GM12873 (cell line): ENCODE results near the gene PTPRN2.

ENCODE experiments used
- CTCF ChIP-seq: IDR thresholded peaks from 2 replicates; pipeline ENCODE4 v1.5.1; 2012; ENCODE audit warnings: low read depth, mild to moderate bottlenecking, moderate library complexity, low read length, control low read depth; ENCODE audit not compliant: insufficient read depth; ENCODE audit errors: missing control alignments

PTPRN2 gene

GRCh38 chr7:157635148-157635500, 952.5 kb downstream of the PTPRN2 start:
- no peak for TF ChIP-seq CTCF

DNA sequence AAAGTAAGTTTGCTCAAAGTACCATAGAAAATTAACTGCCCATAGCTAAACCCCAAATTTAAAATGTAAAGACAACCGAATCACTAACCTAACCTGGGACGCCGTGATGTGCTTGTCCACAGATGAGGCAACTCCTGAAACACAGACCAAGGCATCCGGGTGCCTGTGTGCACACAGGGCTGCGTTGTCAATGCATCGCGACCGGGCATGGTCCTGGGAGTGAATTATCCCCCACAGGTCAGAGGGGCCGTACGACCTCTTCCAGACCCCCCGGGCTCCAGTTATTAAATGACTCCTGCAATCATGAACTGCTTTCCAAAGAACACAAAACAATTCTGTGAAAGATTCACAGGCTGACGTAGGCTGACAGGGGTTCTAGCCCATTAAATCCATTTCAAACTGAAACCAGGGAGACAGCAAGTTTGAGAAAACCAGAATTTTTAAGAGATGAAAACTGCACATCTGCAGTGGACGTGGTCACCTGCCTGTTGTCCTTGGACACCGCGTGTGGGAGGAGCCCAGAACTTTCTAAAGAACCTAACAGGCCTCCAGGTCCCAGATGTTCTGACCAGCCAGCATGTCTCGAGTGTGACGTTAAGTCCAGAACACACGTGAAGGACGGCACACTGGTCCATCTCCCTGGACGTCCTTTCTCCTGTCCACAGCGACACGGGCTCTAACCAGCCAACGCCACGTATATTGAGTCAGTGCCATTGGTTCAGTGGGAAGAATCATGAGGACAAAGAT, 953.0 kb downstream of the PTPRN2 start:
- no peak for TF ChIP-seq CTCF

DNA sequence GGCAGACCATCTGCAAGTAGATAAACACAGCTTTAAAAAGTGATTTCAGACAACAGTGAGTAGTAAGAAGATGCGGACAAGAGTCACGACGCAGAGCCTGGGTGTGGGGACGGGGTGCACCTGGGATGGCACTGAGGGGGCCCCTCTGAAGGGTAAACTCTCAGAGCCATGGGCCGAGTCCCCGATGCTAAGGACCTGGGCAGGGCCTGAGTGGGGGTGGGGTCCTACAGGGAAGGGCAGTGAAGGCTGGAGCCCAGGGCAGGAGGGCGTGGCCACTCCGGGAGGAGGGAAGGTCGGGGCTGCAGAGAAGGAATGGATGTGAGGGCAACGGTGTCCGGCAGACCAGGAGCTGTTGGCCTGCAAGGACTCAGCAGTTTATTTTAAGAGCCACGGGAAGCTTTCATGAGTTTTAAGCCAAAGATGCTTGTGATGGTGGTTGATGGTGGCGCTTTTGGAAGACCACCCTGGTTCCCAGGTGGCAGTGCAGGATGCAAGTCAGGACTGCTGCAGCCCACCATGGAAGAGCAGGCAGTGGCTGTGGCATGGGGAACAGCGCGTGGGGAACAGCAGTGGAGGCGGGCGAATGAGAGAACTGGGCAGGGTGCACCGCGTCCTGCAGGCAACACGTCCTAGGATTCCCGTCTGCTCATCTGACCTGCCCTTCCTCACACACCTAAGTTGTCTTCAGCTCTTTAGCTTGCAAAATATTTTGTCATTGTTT, 954.0 kb downstream of the PTPRN2 start:
- no peak for TF ChIP-seq CTCF

DNA sequence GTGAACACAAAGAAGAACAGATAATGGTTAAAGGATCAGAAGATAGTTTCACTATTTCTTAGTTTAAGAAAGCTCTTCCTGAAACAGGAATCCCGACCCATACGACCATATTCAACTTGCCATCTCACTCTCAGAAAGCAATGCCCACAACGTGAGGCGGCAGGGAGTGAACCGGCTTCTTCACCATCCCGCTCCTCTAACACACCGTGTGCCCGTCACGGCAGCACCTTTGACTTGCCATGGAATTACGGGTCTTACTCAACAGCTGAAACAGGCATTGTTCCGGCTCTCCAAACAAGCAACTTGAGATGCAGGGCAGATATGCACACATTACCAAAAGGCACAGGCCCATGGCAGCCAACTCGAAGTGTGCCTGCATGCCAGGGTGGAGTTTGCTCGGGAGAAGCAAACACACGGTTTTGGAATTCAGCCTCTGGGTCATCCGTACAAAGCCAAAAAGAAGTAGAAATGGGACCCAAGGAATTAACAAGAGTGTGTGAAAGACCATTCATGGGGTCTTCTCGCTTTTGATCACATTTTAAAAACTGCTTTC, 957.2 kb downstream of the PTPRN2 start:
- TF ChIP-seq CTCF: no peak

DNA sequence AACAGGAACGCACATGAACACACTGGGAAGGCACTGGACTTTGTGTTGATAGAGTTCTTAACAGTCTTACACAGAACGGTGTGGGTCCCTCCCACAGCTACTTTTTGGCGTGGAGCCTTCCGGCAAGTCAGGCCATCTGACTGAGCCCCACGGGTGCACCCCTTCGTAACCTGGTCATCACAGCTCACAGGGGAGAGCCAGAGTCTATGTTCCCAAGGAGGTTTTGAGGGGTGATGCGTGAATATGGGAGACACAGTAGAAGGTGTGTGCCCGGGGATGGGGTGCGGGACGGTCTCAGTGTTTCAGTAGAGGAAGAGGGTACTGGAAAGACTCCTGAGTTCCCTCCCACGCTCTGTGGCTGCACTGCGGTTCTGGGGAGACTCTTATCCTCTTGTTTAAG, 959.2 kb downstream of the PTPRN2 start:
- TF ChIP-seq CTCF: no peak

DNA sequence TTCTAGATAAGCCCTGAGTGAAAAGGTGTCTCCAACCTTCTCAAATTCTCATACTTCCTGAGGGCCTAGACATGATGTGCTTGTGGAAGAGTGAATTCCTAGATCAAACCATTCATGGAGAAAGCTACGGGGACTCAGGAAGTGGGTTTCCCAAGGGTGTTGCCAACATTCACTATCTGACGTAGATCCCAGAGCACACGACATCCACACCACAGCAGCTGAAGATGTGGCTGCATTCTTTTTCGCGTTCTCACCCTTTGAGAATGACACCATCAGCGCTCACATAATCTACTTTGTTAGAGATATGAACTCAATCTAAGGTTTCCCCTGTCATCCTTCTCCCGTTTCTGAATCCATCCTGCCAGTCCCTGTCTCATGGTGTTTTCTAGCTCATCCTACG, 960.0 kb downstream of the PTPRN2 start:
- TF ChIP-seq CTCF: no peak

DNA sequence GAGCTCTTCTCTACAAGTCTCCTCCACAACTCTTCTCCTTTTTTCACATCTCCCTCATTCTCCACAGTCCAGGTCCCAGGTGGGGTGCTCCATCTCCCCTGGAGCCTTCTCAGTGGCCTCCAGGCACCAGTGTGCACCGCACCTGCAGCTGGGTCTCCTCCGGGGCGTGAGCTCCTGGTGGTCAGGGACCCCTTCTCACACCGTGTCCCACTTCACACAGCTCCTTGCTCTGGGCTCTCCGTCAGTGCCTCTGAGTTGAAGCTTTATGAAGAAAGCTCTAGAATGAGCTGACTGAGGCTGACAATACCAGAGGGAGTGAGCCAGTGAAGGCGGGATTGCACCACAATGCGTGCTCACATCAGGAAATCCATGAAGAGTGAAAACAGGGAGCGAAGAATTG, 960.6 kb downstream of the PTPRN2 start:
- TF ChIP-seq CTCF: no peak
